Measurements from ENCODE around the gene CCDC116. TPM values are rescaled to one million over a fixed set of nuclear protein-coding genes. Genes with fewer than 3 reads are reported as not detected.
"Not testable (repeated sequence)": the region's sequence is repeated elsewhere in the genome, so short reads cannot be mapped to it uniquely, and the experiment has no call there.

CCDC116 gene
- total RNA-seq, 3 donors from 2014 or later = 0.73 to 1.3 (median 0.86) TPM

GRCh38 chr22:21669026-21669425 is 36.5 kb downstream of the CCDC116 start:
- ATAC-seq (no peak), DNase-seq (no peak)
- Mint-ChIP-seq H3K36me3 (ENCODE audit: insufficient read depth) (peaks cover 24% of the 10 kb centered on the region), H3K4me1 (ENCODE audit: low read depth) (peaks cover 30% of the 10 kb centered on the region), H3K4me3 (peak overlapping the region; percentile 40), H3K9me3 (no peaks in the 10 kb centered on the region), H3K27me3 (ENCODE audit: low read depth) (no peaks in the 10 kb centered on the region)

GRCh38 chr22:21672107-21672629 is 39.6 kb downstream of the CCDC116 start:
- no peak overlapping the region for H3K4me3 Mint-ChIP-seq
- no peak for ATAC-seq
- peaks cover 41% of the 10 kb centered on the region for H3K36me3 Mint-ChIP-seq (ENCODE audit: insufficient read depth)
- no peak for DNase-seq
- peaks cover 16% of the 10 kb centered on the region for H3K4me1 Mint-ChIP-seq (ENCODE audit: low read depth)
- H3K9me3 Mint-ChIP-seq = no peaks in the 10 kb centered on the region
- H3K27me3 Mint-ChIP-seq (ENCODE audit: low read depth) = no peaks in the 10 kb centered on the region

- peaks cover 44% of the 10 kb centered on the region for H3K36me3 Mint-ChIP-seq (ENCODE audit: insufficient read depth)
- H3K9me3 Mint-ChIP-seq = no peaks in the 10 kb centered on the region
- no peak overlapping the region for H3K4me3 Mint-ChIP-seq
- no peaks in the 10 kb centered on the region for H3K27me3 Mint-ChIP-seq (ENCODE audit: low read depth)
- no peak for DNase-seq
- no peak for ATAC-seq
- peaks cover 9% of the 10 kb centered on the region for H3K4me1 Mint-ChIP-seq (ENCODE audit: low read depth)
These were observed 41.2 kb downstream of the CCDC116 start for GRCh38 chr22:21673534-21674321.

GRCh38 chr22:21674638-21675245 is 42.2 kb downstream of the CCDC116 start:
- DNase-seq = no peak
- H3K27me3 Mint-ChIP-seq (ENCODE audit: low read depth) = no peaks in the 10 kb centered on the region
- H3K4me3 Mint-ChIP-seq = no peak overlapping the region
- no peaks in the 10 kb centered on the region for H3K9me3 Mint-ChIP-seq
- H3K36me3 Mint-ChIP-seq (ENCODE audit: insufficient read depth) = peaks cover 41% of the 10 kb centered on the region
- H3K4me1 Mint-ChIP-seq (ENCODE audit: low read depth) = peaks cover 4% of the 10 kb centered on the region
- no peak for ATAC-seq

- Mint-ChIP-seq H3K9me3 (no peaks in the 10 kb centered on the region), H3K4me1 (ENCODE audit: low read depth) (no peaks in the 10 kb centered on the region), H3K4me3 (no peak overlapping the region), H3K27me3 (ENCODE audit: low read depth) (no peaks in the 10 kb centered on the region), H3K36me3 (ENCODE audit: insufficient read depth) (peaks cover 30% of the 10 kb centered on the region)
- ATAC-seq (no peak), DNase-seq (no peak)
These were observed 45.3 kb downstream of the CCDC116 start for GRCh38 chr22:21677606-21678443.

- H3K36me3 Mint-ChIP-seq (ENCODE audit: insufficient read depth) = peaks cover 26% of the 10 kb centered on the region
These were observed 46.3 kb downstream of the CCDC116 start for GRCh38 chr22:21678842-21679241.

GRCh38 chr22:21679383-21679782 is 46.8 kb downstream of the CCDC116 start:
- Mint-ChIP-seq H3K36me3 (ENCODE audit: insufficient read depth) (peaks cover 23% of the 10 kb centered on the region), H3K9me3 (no peaks in the 10 kb centered on the region), H3K4me1 (ENCODE audit: low read depth) (no peaks in the 10 kb centered on the region), H3K4me3 (no peak overlapping the region), H3K27me3 (ENCODE audit: low read depth) (no peaks in the 10 kb centered on the region)
- DNase-seq (no peak), ATAC-seq (no peak)

More at GRCh38 chr22:21678842-21679241, 46.3 kb downstream of the CCDC116 start:
- H3K4me3 Mint-ChIP-seq; DNase-seq; H3K4me1 Mint-ChIP-seq (ENCODE audit: low read depth); ATAC-seq; H3K9me3 Mint-ChIP-seq; H3K27me3 Mint-ChIP-seq (ENCODE audit: low read depth): not testable (repeated sequence)

- Mint-ChIP-seq H3K36me3 (ENCODE audit: insufficient read depth) (peaks cover 24% of the 10 kb centered on the region), H3K4me1 (ENCODE audit: low read depth) (no peaks in the 10 kb centered on the region), H3K27me3 (ENCODE audit: low read depth) (no peaks in the 10 kb centered on the region), H3K9me3 (no peaks in the 10 kb centered on the region), H3K4me3 (no peak overlapping the region)
- no peak for ATAC-seq
- no peak for DNase-seq
These were observed 48.4 kb downstream of the CCDC116 start for GRCh38 chr22:21680830-21681565.

- peaks cover 17% of the 10 kb centered on the region for H3K36me3 Mint-ChIP-seq (ENCODE audit: insufficient read depth)
- ATAC-seq (peak; percentile 18 to 30), DNase-seq (no peak)
- H3K4me1 Mint-ChIP-seq (ENCODE audit: low read depth) = no peaks in the 10 kb centered on the region
- no peaks in the 10 kb centered on the region for H3K9me3 Mint-ChIP-seq
- H3K4me3 Mint-ChIP-seq = no peak overlapping the region
- H3K27me3 Mint-ChIP-seq (ENCODE audit: low read depth) = no peaks in the 10 kb centered on the region
These were observed 49.2 kb downstream of the CCDC116 start for GRCh38 chr22:21681566-21682370.

GRCh38 chr22:21682385-21683175 is 50.0 kb downstream of the CCDC116 start:
- H3K27me3 Mint-ChIP-seq (ENCODE audit: low read depth) = no peaks in the 10 kb centered on the region
- no peak for DNase-seq
- no peak overlapping the region for H3K4me3 Mint-ChIP-seq
- H3K4me1 Mint-ChIP-seq (ENCODE audit: low read depth) = no peaks in the 10 kb centered on the region
- H3K9me3 Mint-ChIP-seq = no peaks in the 10 kb centered on the region
- ATAC-seq = no peak
- peaks cover 16% of the 10 kb centered on the region for H3K36me3 Mint-ChIP-seq (ENCODE audit: insufficient read depth)

GRCh38 chr22:21683401-21683811 is 50.8 kb downstream of the CCDC116 start:
- H3K27me3 Mint-ChIP-seq (ENCODE audit: low read depth) = no peaks in the 10 kb centered on the region
- H3K9me3 Mint-ChIP-seq = no peaks in the 10 kb centered on the region
- peaks cover 16% of the 10 kb centered on the region for H3K36me3 Mint-ChIP-seq (ENCODE audit: insufficient read depth)
- H3K4me1 Mint-ChIP-seq (ENCODE audit: low read depth) = no peaks in the 10 kb centered on the region
- DNase-seq (no peak), ATAC-seq (no peak)
- no peak overlapping the region for H3K4me3 Mint-ChIP-seq

GRCh38 chr22:21684492-21685163 is 52.1 kb downstream of the CCDC116 start:
- Mint-ChIP-seq H3K36me3 (ENCODE audit: insufficient read depth) (peaks cover 16% of the 10 kb centered on the region), H3K4me3 (no peak overlapping the region), H3K9me3 (no peaks in the 10 kb centered on the region), H3K27me3 (ENCODE audit: low read depth) (no peaks in the 10 kb centered on the region), H3K4me1 (ENCODE audit: low read depth) (peaks cover 4% of the 10 kb centered on the region)
- DNase-seq (no peak), ATAC-seq (no peak)

Measured in activated T-cell treated with anti-CD3 and anti-CD28 coated beads, Interleukin-2, amount 50 U/mL, for 4 hours (primary cell).